GM18867 (cell line): ENCODE measurements around the gene MOV10.
"Not testable (repeated sequence)": the region's sequence is repeated elsewhere in the genome, so short reads cannot be mapped to it uniquely, and the experiment has no call there.

Experiments used
- ATAC-seq: cut with Tn5 transposase; IDR thresholded peaks from one replicate; pipeline ENCODE4 v1.9.1; 2021; ENCODE audit warnings: mild to moderate bottlenecking, moderate library complexity; ENCODE audit not compliant: unreplicated experiment

The MOV10 gene

GRCh38 chr1:112712191-112712590 is 37.7 kb downstream of the MOV10 start:
- no peak for ATAC-seq

GRCh38 chr1:112712701-112713128 is 38.3 kb downstream of the MOV10 start:
- no peak for ATAC-seq

GRCh38 chr1:112713466-112714312 is 39.2 kb downstream of the MOV10 start:
- no peak for ATAC-seq

- no peak for ATAC-seq
Measured at GRCh38 chr1:112714313-112715263, 40.1 kb downstream of the MOV10 start.

- ATAC-seq: peak; percentile 77
Measured at GRCh38 chr1:112715264-112716053, 41.0 kb downstream of the MOV10 start, which contains the start of gene PPM1J. TSS of gene PPM1J (minus strand) at chr1:112715332. CDS start at chr1:112715301, 31 bp downstream.

GRCh38 chr1:112716133-112716720 is 41.8 kb downstream of the MOV10 start:
- ATAC-seq: peak; percentile 36

GRCh38 chr1:112717263-112717873 is 42.9 kb downstream of the MOV10 start:
- no peak for ATAC-seq

GRCh38 chr1:112718691-112719418 is 44.4 kb downstream of the MOV10 start:
- no peak for ATAC-seq

- ATAC-seq: no peak
Measured at GRCh38 chr1:112719706-112720105, 45.2 kb downstream of the MOV10 start.

GRCh38 chr1:112720800-112721199 is 46.3 kb downstream of the MOV10 start:
- ATAC-seq: no peak

GRCh38 chr1:112721294-112721693 is 46.8 kb downstream of the MOV10 start:
- not testable (repeated sequence) for ATAC-seq

- no peak for ATAC-seq
Measured at GRCh38 chr1:112721966-112722524, 47.6 kb downstream of the MOV10 start.

GRCh38 chr1:112722601-112723510 is 48.4 kb downstream of the MOV10 start:
- no peak for ATAC-seq

- no peak for ATAC-seq
Measured at GRCh38 chr1:112723511-112723839, 49.0 kb downstream of the MOV10 start.

- ATAC-seq: not testable (repeated sequence)
Measured at GRCh38 chr1:112724240-112724639, 49.8 kb downstream of the MOV10 start.

- no peak for ATAC-seq
Measured at GRCh38 chr1:112727716-112728115, 53.3 kb downstream of the MOV10 start.

- ATAC-seq: not testable (repeated sequence)
Measured at GRCh38 chr1:112728306-112728971, 54.0 kb downstream of the MOV10 start.
